ENCODE data around the gene WNT11.
"Not testable (repeated sequence)": the region's sequence is repeated elsewhere in the genome, so short reads cannot be mapped to it uniquely, and the experiment has no call there.

Gene WNT11

GRCh38 chr11:76201056-76201455 is 5.2 kb downstream of the WNT11 start:
- no peak for DNase-seq

GRCh38 chr11:76200006-76200940 is 6.0 kb downstream of the WNT11 start:
- no peak for DNase-seq

GRCh38 chr11:76198691-76199090 is 7.6 kb downstream of the WNT11 start:
- DNase-seq: not testable (repeated sequence)

GRCh38 chr11:76197941-76198640 is 8.2 kb downstream of the WNT11 start:
- no peak for DNase-seq

- no peak for DNase-seq
Measured at GRCh38 chr11:76197332-76197731, 9.0 kb downstream of the WNT11 start.

- no peak for DNase-seq
Measured at GRCh38 chr11:76196849-76197248, 9.5 kb downstream of the WNT11 start.

GRCh38 chr11:76194872-76195668 is 11.2 kb downstream of the WNT11 start:
- no peak for DNase-seq

- DNase-seq: no peak
Measured at GRCh38 chr11:76193219-76193618, 13.1 kb downstream of the WNT11 start.

- no peak for DNase-seq
Measured at GRCh38 chr11:76190376-76190775, 15.9 kb downstream of the WNT11 start.

- no peak for DNase-seq
Measured at GRCh38 chr11:76189682-76190081, 16.6 kb downstream of the WNT11 start.

- no peak for DNase-seq
Measured at GRCh38 chr11:76188873-76189272, 17.4 kb downstream of the WNT11 start.

- DNase-seq: no peak
Measured at GRCh38 chr11:76186776-76187279, 19.5 kb downstream of the WNT11 start.

GRCh38 chr11:76185931-76186401 is 20.3 kb downstream of the WNT11 start:
- no peak for DNase-seq

- DNase-seq: no peak
Measured at GRCh38 chr11:76185511-76185910, 20.8 kb downstream of the WNT11 start.

- no peak for DNase-seq
Measured at GRCh38 chr11:76184551-76184993, 21.7 kb downstream of the WNT11 start.

- DNase-seq: no peak
Measured at GRCh38 chr11:76181371-76181770, 24.9 kb downstream of the WNT11 start.

- no peak for DNase-seq
Measured at GRCh38 chr11:76179147-76179546, 27.2 kb downstream of the WNT11 start.

- DNase-seq: no peak
Measured at GRCh38 chr11:76177250-76177686, 29.0 kb downstream of the WNT11 start.

GRCh38 chr11:76176463-76176862 is 29.8 kb downstream of the WNT11 start:
- DNase-seq: no peak

GRCh38 chr11:76175783-76176182 is 30.5 kb downstream of the WNT11 start:
- DNase-seq: no peak

GRCh38 chr11:76174330-76174729 is 32.0 kb downstream of the WNT11 start:
- DNase-seq: no peak

- no peak for DNase-seq
Measured at GRCh38 chr11:76173663-76174062, 32.6 kb downstream of the WNT11 start.

- DNase-seq: no peak
Measured at GRCh38 chr11:76172583-76172982, 33.7 kb downstream of the WNT11 start.

All from CD4-positive, alpha-beta T cell treated with Interleukin-12 subunit alpha and Interleukin-12 subunit beta, for 1 hour (primary cell).